NCI-H1105 (cell line): Measurements from ENCODE around the gene NARF.
A peak's percentile ranks its signal among the peaks of the same experiment; 100 is the strongest.
"Not testable (repeated sequence)": the region's sequence is repeated elsewhere in the genome, so short reads cannot be mapped to it uniquely, and the experiment has no call there.

Experiments
- DNase-seq: peaks from one replicate; lab custom pipeline; 2025; lab: John Stamatoyannopoulos, UW

The NARF gene

DNA sequence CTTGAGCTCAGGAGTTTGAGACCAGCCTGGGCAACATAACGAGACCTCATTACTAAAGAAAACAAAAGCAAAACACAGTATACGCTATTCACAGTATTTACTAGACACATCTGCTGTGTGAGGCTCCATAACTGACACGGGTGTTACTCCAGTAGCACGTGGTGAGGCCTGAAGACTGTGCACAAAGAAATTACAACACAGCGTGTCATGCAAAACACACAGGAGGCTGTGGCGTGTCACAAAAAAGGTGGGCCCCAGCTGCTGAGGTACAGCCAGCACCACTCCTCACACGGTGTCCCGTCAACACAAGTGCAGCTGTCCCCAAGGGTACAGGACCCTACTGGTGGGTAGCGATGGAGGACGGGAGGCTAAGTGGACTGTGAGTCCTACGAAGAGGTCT, 10.7 kb upstream of the NARF start:
- no peak for DNase-seq

DNA sequence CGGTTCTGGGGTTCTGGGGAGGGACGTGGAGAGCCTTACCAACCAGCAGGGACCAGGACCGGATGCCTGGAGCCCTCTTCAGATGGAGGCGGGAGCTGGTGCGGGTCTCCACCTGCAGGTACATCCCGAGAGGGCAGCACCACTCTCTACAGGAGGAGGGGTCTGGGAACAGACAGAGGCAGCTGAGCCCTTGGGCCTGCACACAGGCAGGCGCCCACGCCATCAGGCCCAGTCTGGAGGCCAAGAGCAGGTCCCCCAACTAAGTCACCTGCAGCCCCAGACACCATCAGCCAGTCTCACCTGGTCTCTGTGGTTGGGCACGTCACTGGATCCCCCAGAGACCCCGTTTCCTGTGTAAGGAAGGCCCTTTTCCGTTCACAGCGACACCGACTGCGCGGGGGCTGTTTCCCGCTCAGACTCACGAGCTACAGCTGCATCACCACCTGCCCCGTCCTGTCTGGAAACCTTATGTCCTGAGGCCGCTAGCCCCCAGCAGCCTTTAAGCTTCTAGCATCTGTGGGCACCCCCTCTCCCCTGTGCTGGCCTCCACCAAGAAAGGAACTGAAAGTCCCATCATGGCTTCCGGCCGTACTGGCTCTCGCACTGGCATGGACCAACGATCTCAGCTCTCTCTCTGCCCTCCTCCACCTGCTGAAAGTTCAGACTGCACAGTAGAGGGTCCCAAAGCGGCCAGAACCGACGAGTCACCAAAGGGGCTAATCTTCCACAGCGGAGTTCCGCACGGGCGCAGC, 9.2 kb upstream of the NARF start:
- DNase-seq: no peak

DNA sequence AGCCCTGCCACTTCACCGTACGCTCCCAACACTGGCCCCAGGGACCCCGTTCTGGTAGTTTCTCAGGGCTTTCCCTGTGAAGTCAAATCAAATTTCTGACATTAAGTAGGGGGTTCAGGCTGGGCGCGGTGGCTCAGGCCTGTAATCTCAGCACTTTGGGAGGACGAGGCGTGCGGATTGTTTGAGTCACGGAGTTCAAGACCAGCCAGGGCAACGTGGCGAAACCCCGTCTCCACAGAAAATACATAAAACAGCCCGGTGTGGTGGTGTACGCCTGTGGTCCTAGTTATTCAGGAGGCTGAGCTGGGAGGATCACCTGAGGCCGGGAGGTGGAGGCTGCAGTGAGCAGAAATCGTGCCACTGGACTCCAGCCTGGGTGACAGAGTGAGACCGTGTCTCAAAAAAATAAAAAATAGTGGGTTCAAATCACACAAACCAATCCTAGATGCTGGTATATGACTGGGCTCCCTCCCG, 8.6 kb upstream of the NARF start:
- no peak for DNase-seq

DNA sequence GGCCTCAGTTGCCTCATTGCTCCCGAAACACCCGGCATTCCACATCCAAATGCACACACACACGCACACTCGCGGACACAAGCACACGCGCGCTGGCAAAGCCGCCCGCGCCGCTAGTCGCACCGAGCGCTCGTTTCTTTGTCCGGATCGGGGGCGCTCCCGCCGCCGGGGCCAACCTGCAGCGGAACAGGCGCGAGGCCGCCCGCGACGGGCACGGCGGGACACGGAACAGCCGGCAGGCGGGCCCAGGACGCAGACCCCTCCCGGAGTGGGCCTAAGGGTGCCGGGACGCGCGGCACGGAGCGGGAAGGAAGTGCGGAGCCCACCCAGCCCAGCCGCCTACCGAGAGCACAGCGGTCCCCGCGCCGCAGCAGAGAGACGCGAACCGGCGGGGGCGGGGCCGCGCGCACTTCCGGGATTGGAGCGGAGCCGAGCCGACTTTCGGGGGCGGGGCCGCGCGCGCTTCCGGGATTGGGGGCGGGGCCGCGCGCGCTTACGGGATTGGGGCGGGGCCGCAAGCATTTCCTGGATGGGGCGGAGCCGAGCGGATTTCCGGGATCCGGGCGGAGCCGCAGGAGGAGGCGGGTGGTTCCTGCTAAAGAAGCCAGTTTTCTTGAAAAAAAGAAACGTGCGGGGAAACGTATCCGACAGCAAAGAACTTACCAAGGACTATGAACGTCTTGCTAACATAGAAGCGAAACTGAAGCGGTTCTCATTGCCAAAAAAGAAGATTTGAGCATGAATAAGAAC, 8.0 kb upstream of the NARF start, which contains the start of gene CYBC1:
TSS of gene CYBC1 (minus strand) at position 396 of the 750 bp plus-strand sequence. CDS start 1,498 bp downstream, outside the sequence.
- peak; percentile 81 for DNase-seq

DNA sequence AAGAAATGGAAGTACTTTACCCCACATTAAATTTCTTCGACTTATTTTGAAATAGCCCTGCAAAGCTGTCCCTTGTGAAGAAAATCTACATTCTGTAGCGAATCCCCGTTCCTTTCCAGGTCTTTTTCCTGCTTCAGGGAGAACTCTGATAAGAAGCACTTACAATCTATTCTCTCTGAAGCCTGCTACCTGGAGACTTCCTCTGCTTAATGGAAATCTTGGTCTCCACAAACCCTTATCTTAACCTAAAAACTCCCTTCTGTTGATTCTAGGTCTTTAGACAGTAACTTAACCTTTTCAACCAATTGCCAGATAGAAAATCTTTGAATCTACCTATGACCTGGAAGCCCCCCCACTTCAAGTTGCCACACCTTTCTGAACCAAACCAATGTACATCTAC, 6.4 kb upstream of the NARF start:
- DNase-seq: no peak

DNA sequence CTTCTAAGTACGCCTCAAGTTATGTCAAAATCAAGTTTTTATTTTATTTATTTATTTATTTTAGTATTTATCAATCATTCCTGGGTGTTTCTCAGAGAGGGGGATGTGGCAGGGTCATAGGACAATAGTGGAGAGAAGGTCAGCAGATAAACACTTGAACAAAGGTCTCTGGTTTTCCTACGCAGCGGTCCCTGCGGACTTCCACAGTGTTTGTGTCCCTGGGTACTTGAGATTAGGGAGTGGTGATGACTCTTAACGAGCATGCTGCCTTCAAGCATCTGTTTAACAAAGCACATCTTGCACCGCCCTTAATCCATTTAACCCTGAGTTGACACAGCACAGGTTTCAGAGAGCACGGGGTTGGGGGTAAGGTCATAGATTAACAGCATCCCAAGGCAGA, 5.4 kb upstream of the NARF start:
- not testable (repeated sequence) for DNase-seq

DNA sequence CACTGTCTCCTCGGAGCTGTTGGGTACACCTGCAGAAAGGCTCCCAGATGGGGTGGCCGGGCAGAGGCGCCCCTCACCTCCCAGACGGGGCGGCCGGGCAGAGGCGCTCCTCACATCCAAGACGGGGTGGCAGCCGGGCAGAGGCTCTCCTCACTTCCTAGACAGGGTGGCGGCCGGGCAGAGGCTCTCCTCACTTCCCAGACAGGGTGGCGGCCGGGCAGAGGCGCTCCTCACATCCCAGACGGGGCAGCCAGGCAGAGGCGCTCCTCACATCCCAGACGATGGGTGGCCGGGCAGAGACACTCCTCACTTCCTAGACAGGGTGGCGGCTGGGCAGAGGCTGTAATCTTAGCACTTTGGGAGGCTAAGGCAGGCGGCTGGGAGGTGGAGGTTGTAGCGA, 4.8 kb upstream of the NARF start:
- DNase-seq: not testable (repeated sequence)

DNA sequence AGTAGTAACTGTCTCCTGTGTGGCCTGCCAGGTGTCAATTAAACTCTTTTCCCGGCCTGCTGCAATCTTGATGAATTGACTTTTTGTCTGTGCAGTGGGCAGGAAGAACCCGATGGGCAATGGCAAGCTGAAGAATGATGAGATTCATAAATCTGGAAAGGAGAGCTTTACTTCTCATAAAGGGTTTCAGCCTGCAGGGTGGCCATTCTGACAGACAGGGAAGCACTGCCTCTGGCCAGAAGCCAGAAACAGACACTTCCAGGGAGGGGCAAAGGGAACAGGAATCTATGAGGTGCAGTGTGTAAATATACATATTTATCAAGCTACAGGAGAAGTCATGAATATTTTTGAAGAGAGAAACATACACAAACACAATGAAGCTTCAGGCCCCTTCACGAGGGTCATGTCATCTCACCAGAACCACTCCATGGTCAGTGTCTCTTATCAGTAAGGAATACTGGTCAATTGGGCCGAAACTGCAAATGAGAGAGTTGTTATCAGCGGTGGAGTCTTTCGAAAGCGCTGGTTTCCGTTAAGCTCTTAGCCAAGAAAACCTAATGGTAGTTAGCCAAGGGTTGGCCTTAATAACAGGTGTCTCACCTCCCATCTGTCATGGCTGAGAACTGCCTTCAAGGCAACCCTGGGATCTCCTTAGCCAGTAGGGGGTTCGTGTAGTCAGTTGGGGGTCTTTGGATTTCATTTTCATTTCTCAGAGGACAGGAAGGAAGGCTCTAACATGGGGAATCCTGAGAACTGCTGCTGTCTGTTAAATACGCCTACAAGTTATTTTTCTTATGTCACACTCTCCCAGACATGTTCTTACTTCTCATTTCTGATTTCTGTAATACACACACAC, 1.2 kb upstream of the NARF start:
- DNase-seq: no peak

DNA sequence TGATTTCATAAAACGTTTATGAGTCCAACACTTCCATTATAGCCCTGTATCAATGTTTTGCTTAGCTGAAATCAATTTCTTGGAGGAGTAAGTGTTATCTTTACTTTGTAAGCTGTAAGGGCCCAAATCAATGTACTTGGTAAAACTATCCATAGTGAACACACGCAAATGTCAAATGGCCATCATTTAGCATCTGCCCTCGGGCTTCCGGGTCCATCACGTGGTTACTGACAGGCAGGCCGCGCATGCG, 687 bp upstream of the NARF start:
- DNase-seq: no peak

DNA sequence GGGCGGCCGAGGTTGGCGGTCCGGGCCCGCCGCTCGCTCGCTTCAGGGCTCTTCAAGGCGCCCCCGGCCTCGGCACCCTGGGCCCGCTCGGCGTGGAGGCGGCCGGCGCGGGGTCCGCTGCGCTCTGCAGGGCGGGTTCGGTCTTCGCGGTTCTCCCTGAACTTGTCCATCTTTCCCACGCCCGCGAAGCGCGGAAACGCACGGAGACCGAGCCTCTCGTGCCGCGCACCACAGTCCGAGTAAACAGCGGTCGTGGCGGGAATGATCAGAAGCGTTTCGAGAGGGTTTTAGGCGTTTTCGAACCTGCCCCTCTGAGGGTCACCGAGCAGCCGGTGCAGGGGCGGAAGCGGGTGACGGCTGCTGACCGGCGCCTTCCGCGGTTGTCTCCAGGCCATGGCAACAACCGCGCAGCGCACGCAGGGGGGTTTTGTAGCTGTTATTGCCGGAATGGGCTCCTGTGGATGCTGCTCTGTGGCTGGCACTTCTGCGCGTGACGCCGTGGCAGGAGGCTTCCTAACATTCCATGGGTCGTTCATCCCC, 414 bp downstream of the NARF start:
- DNase-seq: no peak

DNA sequence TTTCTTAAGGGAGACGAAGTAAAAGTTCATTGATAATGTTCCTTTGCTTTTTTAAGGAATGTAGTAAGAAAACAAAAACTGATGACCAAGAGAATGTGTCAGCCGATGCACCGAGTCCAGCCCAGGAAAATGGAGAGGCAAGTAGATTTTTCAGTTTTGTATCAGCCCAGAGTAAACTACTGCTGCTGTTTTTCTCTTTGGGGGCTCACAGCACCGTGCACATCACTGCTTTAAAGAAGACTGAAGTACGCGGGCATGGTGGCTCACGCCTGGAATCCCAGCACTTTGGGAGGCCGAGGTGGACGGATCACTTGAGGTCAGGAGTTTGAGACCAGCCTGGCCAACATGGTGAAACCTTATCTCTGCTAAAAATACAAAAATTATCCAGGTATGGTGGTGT, 1.4 kb downstream of the NARF start:
- not testable (repeated sequence) for DNase-seq

DNA sequence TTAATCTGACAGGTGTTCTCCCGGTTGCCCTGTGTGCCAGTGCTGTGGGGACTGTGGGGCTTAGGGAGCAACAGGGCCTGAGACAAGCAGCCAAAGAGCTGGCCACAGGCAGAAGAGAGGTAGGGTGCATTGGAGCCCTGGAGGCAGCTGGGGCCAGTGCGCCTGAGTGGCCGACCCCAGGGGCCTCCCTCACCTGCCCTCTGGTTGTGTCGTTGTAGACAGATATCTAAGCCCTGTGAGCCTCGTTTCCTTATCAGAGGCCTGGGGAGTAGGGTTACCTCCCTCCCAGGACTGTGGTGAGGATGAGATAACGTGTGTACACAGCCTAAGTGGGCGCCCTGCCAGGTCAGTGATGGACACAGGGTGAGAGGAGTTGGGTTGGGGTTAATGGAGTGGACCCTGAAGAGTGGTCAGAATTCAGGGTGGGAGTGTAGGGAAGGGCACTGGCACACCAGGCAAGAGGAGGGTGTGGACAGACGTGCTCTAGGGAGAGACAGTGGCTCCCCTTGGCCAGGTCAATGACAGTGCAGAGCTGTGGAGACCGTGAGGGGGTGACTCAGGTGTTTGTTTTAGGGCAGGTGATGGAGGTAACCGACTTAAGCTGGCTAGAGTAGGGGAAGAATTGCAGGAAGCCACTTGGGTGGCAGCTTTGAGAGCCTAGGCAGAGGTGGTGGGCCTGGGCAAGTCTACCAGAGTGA, 3.4 kb downstream of the NARF start:
- no peak for DNase-seq

DNA sequence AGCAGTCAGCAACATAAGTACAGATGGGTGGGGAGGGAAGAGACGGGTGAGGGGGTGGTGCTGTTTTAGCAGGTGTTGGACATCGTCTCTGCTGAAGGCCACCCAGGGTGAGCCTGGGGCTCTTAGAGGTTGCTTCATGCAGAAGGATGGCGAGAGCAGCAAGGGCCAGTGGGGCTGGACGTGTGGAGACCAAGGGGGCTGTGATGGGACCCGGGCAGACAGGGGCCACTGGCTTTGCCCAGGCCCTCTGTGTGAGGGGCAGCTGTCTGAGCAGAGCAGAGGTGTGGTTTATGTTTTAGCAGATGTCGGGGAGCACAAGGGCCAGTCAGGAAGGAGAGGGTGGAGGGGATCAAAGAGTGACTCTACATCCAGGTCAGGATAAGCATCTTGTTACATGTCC, 4.8 kb downstream of the NARF start:
- DNase-seq: no peak

DNA sequence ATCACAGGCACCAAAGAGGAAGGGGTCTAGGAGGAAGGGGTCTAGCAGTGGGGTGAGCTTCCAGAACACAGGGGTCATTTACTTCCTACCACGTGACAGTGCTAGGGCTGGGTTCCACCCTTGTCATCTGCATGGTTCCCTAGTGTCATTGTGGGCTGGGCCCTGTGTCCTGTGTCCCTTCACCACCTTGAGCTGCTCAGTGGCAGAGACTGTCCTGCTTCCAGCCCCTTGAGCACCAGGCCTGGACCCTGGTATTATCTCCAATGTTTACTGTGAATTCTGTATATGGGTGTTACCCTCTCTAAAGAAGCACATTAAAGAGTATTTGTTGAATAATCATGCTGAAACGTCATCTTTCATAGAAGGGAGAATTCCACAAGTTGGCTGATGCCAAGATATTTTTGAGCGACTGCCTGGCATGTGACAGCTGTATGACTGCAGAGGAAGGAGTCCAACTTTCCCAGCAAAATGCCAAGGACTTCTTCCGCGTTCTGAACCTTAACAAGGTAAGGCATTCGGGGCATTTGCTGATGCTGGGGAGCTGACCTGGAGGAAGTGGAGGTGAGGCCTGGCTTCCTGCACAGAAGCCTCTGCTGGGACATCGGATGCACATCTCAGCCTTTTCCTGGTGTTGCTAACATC, 5.5 kb downstream of the NARF start:
- no peak for DNase-seq

DNA sequence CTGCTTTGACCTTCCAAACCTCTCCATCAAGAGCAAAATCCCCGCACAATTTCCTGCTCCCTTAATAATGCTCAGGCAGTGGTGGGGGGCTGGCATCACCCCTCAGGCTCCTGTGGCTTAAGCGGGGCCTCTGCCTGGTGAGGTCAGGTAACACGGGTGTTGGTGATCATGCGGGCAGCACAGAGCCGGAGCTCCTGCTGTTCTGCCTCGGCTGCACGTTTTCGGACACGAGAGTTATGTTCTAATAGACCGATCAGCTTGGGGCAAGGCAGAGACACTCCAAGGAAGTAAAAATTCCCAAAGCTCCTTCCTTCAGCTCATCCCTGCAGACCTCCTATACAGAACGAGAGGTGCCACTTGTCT, 6.0 kb downstream of the NARF start:
- DNase-seq: no peak

DNA sequence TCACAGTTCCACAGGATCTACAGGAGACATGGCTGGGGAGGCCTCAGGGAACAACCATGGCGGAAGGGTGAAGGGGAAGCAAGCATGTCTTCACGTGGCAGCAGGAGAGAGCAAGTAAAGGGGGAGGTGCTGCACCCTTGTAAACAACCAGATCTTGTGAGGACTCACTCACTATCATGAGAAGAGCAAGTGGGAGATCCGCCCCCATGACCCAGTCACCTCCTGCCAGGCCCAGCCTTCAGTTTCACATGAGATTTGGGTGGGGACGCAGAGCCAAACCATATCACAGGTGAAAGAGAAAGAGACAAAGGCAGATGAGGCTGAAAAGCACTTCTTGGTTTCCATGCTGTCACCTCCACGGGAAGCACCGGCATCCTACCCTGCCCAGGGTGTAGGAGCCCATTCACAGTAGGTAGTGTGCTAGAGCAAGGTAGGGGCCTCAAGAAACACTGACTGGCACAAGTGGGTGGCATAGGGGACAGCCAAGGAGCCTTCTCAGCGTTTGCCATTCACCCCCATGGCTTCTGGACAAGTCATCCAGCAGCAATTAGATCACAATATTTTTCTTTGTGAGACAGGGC, 6.6 kb downstream of the NARF start:
- DNase-seq: no peak

DNA sequence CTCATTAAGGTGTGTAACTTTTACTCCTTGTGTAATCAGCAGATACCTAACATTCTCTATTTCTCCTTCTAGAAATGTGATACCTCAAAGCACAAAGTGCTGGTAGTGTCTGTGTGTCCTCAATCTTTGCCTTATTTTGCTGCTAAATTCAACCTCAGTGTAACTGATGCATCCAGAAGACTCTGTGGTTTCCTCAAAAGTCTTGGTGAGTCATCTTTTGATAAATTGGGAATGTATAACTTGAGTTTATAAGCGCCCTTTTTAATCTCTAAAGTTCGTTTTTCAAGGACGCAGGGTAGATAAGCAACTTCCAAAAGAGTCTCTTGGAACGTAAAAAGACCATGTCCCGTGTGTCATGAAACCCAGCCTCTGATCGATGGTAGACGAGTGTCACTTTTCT, 10.2 kb downstream of the NARF start:
- no peak for DNase-seq

DNA sequence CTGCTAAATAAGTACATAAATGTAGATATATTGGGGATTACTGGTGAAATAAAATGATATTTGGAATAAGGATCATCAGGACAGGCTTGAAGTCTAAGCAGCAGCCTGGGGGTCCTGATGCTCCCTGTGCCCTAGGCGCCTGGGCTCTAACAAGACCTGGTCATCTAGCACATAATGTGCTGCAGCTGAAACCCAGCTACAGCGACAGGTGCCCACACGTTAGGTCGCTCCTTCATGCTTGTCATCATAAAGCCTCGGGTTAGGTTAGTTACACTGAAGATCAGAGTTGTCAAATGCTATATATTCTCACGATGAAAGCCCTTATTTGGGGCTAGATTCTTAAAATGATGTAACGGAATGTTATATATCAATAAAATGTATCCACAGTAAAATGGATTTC, 11.5 kb downstream of the NARF start:
- no peak for DNase-seq

DNA sequence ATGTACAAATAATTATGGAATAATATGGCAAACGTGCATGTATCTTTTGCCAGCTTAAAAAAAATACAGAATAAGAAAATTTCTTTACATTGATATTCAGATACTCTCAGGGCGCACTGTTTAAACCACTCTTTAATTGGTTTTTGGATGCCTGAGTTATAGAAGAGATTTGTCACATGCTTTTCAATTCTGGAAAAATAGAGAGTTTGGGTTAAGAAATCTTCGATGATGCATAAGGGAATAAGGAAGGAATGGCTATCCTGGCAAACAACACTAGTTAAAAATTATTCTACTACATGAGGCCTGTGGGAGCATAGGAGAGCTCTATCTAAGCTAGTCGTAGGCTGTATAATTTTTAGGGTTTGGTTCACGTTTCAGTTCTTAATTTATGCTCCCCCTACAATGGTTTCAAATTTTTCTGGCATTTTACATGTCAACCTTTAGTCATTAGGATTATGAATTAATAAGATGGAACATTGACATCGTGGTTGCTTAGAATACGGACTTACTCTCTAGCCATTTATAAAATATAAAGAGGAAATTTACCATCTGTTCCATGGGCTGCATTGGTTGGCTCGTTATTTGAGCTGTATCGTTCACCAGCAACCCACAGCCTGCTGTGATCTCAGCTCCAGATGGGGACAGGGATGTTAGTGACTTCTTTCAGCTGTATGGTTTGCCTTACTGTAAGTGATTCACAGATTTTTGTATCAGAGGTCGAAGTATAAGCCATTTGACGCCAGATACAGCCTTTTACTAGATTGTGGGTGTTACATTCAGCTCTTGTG, 15.9 kb downstream of the NARF start:
- DNase-seq: no peak

DNA sequence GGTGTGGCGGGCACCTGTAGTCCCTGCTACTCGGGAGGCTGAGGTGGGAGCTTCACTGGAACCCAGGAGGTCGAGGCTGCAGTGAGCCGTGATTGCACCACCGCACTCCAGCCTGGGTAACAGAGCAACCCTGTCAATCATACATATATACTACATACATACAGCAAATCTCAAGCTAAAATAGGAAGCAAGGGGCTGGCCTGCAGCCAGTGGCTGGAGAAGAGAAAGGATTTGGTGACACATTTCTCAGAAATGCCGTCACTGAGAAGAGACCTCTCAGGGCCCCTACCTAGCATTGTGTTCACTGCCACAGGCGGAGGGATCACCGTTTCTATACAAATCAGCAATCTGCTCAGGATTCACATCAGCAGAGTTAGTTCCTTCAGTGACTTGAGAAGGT, 16.9 kb downstream of the NARF start:
- DNase-seq: no peak
